Astrocyte (in vitro differentiated cells and primary cell): ENCODE measurements around the gene RPS6KA2. TPM values are rescaled to one million over a fixed set of nuclear protein-coding genes. Genes with fewer than 3 reads are reported as not detected.

Source experiments
- DNase-seq: peaks from one replicate; pipeline ENCODE4 v3.0.0-alpha.2; 2010; ENCODE audit warnings: low read depth
- FAIRE-seq: peaks from 2 replicates; lab custom pipeline; 2011; peaks lifted over from hg19 to GRCh38; lab: Jason Lieb, UNC
- H2AFZ ChIP-seq: 2 replicates; pipeline ENCODE4 v1.6.0; 2012; ENCODE audit warnings: low read depth, low read length, inconsistent platforms
- H3K27ac ChIP-seq: 2 replicates; pipeline ENCODE4 v1.5.1; 2011; ENCODE audit warnings: low read depth, low read length, inconsistent platforms
- H3K27me3 ChIP-seq: 2 replicates; pipeline ENCODE4 v1.6.0; 2011; ENCODE audit warnings: low read length, inconsistent platforms; ENCODE audit not compliant: insufficient read depth
- H3K36me3 ChIP-seq: 2 replicates; pipeline ENCODE4 v1.5.1; 2011; ENCODE audit warnings: low read length, inconsistent platforms; ENCODE audit not compliant: insufficient read depth
- H3K4me1 ChIP-seq: 2 replicates; pipeline ENCODE4 v1.5.1; 2011; ENCODE audit warnings: low read length, inconsistent platforms; ENCODE audit not compliant: insufficient read depth
- H3K4me2 ChIP-seq: 2 replicates; pipeline ENCODE4 v1.6.0; 2012; ENCODE audit warnings: low read length, inconsistent platforms
- H3K4me3 ChIP-seq: 2 replicates; pipeline ENCODE4 v1.5.1; 2011; ENCODE audit warnings: low read depth, mild to moderate bottlenecking, low read length, inconsistent platforms; ENCODE audit not compliant: insufficient read depth
- H3K79me2 ChIP-seq: 2 replicates; pipeline ENCODE4 v1.6.0; 2012; ENCODE audit warnings: mild to moderate bottlenecking, low read length, inconsistent platforms; ENCODE audit not compliant: insufficient read depth
- H3K9ac ChIP-seq: 2 replicates; pipeline ENCODE4 v1.6.0; 2012; ENCODE audit warnings: mild to moderate bottlenecking, low read length, inconsistent platforms
- H3K9me3 ChIP-seq: 2 replicates; pipeline ENCODE4 v1.5.1; 2012; ENCODE audit warnings: low read depth, mild to moderate bottlenecking, low read length, inconsistent platforms; ENCODE audit not compliant: insufficient read depth
- H4K20me1 ChIP-seq: 2 replicates; pipeline ENCODE4 v1.6.0; 2012; ENCODE audit warnings: low read length, inconsistent platforms; ENCODE audit not compliant: insufficient read depth
- H3K27ac Mint-ChIP-seq: one replicate; pipeline ENCODE4 v1.8.0; 2021; ENCODE audit warnings: mild to moderate bottlenecking, mixed read lengths; ENCODE audit not compliant: unreplicated experiment
- H3K27me3 Mint-ChIP-seq: one replicate; pipeline ENCODE4 v1.8.0; 2021; ENCODE audit warnings: low read depth, mixed read lengths; ENCODE audit not compliant: unreplicated experiment
- H3K36me3 Mint-ChIP-seq: one replicate; pipeline ENCODE4 v1.8.0; 2021; ENCODE audit warnings: low read depth, mixed read lengths; ENCODE audit not compliant: unreplicated experiment
- H3K4me1 Mint-ChIP-seq: one replicate; pipeline ENCODE4 v1.8.0; 2021; ENCODE audit warnings: low read depth, mixed read lengths; ENCODE audit not compliant: unreplicated experiment
- H3K4me3 Mint-ChIP-seq: one replicate; pipeline ENCODE4 v1.8.0; 2021; ENCODE audit warnings: mild to moderate bottlenecking, moderate library complexity, mixed read lengths; ENCODE audit not compliant: unreplicated experiment
- H3K9me3 Mint-ChIP-seq: one replicate; pipeline ENCODE4 v1.8.0; 2021; ENCODE audit warnings: mild to moderate bottlenecking, mixed read lengths; ENCODE audit not compliant: unreplicated experiment
- EZH2 ChIP-seq: IDR thresholded peaks from 2 replicates; pipeline ENCODE4 v1.6.1; 2012; ENCODE audit warnings: mild to moderate bottlenecking, low read length, inconsistent platforms; ENCODE audit not compliant: insufficient read depth
- total RNA-seq: library from RNA; stranded (reverse); gene quantifications from 2 replicates; pipeline ENCODE4 v1.2.1, GENCODE V29; 2021
- TF ChIP-seq, protein P1 (sequence below): IDR thresholded peaks from 2 replicates; pipeline ENCODE4 v1.5.1; 2011; ENCODE audit warnings: low read depth, mild to moderate bottlenecking, inconsistent platforms, low read length, moderate library complexity; ENCODE audit not compliant: insufficient read depth

The RPS6KA2 gene
- total RNA-seq, 1 donor from 2014 or later, result 33.5 TPM

DNA sequence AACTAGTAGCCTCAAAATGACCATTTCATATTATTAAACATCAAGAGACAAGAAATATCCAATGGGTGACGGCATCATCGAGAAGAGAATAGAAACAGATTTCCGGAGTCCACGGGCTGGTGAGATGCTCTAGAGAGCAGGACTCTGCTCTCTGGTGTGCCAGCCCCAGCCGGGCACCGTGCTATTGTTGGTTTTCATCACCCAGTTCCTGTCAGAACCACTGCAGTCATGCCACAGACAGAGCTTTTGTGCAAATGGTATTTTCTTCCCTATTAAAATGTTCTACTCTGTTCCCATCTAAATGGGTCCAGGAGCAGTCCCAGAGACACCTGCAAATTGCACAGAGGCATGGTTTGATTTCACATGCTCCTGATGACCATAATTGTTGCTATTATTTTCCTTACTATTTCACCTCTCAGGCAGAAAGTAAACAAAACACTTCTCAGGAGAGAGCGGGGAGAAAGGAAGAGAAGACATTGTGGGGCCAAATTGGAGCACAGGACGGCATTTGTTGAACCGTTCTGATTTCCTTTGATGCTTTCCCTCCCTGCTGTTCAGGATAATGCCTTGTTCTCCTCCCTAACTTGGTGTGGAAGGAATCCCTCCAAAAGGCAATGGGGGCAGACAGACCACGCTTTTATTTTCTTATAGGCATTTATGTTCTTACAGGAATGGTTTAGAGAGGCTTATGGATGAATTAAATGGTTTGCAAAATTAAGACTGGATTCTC lies 29.2 kb downstream of the RPS6KA2 start:
- Histone ChIP-seq H3K4me2 (peak overlapping the region; percentile 66), H3K27me3 (no peaks in the 10 kb centered on the region), H3K79me2 (peaks cover 57% of the 10 kb centered on the region), H4K20me1 (no peaks in the 10 kb centered on the region), H2AFZ (no peak overlapping the region), H3K4me1 (peaks cover 68% of the 10 kb centered on the region), H3K4me3 (no peak overlapping the region), H3K9ac (peak overlapping the region; percentile 59), H3K9me3 (peaks cover 4% of the 10 kb centered on the region), H3K36me3 (no peaks in the 10 kb centered on the region), H3K27ac (peak overlapping the region; percentile 98)
- Mint-ChIP-seq H3K27ac (peak overlapping the region; percentile 95), H3K4me3 (no peak overlapping the region), H3K36me3 (peaks cover 11% of the 10 kb centered on the region), H3K9me3 (no peaks in the 10 kb centered on the region), H3K27me3 (no peaks in the 10 kb centered on the region), H3K4me1 (peaks cover 61% of the 10 kb centered on the region)
- no peak for TF ChIP-seq EZH2
- TF ChIP-seq, protein P1, sequence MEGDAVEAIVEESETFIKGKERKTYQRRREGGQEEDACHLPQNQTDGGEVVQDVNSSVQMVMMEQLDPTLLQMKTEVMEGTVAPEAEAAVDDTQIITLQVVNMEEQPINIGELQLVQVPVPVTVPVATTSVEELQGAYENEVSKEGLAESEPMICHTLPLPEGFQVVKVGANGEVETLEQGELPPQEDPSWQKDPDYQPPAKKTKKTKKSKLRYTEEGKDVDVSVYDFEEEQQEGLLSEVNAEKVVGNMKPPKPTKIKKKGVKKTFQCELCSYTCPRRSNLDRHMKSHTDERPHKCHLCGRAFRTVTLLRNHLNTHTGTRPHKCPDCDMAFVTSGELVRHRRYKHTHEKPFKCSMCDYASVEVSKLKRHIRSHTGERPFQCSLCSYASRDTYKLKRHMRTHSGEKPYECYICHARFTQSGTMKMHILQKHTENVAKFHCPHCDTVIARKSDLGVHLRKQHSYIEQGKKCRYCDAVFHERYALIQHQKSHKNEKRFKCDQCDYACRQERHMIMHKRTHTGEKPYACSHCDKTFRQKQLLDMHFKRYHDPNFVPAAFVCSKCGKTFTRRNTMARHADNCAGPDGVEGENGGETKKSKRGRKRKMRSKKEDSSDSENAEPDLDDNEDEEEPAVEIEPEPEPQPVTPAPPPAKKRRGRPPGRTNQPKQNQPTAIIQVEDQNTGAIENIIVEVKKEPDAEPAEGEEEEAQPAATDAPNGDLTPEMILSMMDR, result no peak
- no peak for FAIRE-seq
- DNase-seq, result no peak

GRCh38 chr6:166596776-166597507 lies 30.1 kb downstream of the RPS6KA2 start:
- Mint-ChIP-seq H3K4me1 (peaks cover 70% of the 10 kb centered on the region), H3K27ac (peak overlapping the region; percentile 93), H3K27me3 (no peaks in the 10 kb centered on the region), H3K9me3 (no peaks in the 10 kb centered on the region), H3K36me3 (peaks cover 6% of the 10 kb centered on the region), H3K4me3 (no peak overlapping the region)
- peaks cover 58% of the 10 kb centered on the region for H3K79me2 ChIP-seq
- no peaks in the 10 kb centered on the region for H3K9me3 ChIP-seq
- DNase-seq (no peak), FAIRE-seq (no peak)
- peaks cover 75% of the 10 kb centered on the region for H3K4me1 ChIP-seq
- H3K4me3 ChIP-seq, result no peak overlapping the region
- TF ChIP-seq EZH2, result no peak
- TF ChIP-seq, protein P1, result no peak
- H4K20me1 ChIP-seq, result no peaks in the 10 kb centered on the region
- no peaks in the 10 kb centered on the region for H3K27me3 ChIP-seq
- H3K9ac ChIP-seq, result no peak overlapping the region
- no peaks in the 10 kb centered on the region for H3K36me3 ChIP-seq
- H3K27ac ChIP-seq, result peak overlapping the region; percentile 28
- no peak overlapping the region for H3K4me2 ChIP-seq
- H2AFZ ChIP-seq, result no peak overlapping the region
